Left renal cortex interstitium (tissue), 4 donors: ENCODE data around the gene TTC16. TPM values are rescaled to one million over a fixed set of nuclear protein-coding genes. Genes with fewer than 3 reads are reported as not detected.

Experiments
- DNase-seq, 4 donors: peaks; one replicate each; pipeline ENCODE4 v3.0.0-alpha.2; 2013; ENCODE audit warnings: low read depth in 4 of 4, low spot score in 2 of 4, missing footprints in 1 of 4
- polyA plus RNA-seq, 4 donors: library from polyadenylated mRNA; unstranded; fragments of 120-200 nt; gene quantifications; one replicate each; pipeline ENCODE4 v1.2.1, GENCODE V29; 2013; ENCODE audit not compliant: insufficient read length in 4 of 4

The TTC16 gene
- polyA plus RNA-seq, 4 donors = 0.20 to 0.30 (median 0.27) TPM

DNA sequence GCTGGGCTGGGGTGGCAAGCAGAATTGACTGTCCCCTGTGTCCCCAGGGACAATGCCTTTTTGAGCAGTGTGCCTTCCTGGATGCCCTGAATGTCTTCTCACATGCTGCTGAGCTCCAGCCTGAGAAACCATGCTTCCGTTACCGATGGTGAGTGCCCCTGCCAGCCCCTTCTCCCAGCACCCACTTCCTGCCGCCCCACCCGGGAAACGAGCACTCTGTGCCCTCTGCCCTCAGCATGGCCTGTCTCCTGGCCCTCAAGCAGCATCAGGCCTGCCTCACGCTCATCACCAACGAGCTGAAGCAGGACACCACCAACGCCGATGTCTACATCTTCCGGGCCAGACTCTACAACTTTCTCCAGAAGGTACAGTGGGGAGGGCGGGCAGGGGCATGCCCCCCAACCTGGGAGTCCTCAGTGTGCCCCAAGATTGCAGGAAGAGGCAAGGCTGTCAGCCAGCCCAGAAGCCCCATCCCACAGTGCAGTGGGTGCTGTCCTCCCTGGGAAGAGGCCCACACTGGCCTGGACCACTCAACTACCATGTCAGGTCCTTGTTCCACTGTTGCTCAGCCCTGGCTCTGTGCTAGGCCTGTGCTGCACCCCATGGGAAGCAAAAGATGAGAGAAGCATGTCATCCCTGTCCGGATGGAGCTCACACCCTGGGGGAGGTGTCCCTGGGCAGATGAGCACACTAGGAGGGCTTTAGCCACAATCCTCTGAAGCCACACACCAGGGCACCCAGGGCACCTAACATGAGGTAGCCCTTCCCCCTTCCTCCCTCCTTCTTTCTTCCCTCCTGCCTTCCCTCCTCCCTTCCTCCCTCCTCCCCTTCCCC is 4.4 kb downstream of the TTC16 start:
- DNase-seq = no peak

DNA sequence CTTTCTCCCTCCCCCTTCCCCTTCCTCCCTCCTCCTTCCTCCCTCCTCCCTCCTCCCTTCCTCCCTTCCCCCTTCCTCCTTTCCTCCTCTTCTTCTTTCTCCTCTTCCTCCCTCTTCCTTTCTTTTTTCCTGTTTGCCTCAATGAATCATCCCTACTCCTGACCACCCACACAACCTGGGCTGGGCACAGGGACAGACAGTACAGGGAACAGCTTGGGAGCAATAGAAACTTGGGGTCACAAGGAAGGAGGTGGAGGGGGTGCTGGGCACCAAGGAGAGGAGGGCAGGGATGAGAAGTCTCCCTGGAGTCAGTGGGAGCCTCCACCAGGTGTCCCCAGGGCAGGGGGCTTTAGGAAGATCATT is 5.0 kb downstream of the TTC16 start:
- no peak for DNase-seq

DNA sequence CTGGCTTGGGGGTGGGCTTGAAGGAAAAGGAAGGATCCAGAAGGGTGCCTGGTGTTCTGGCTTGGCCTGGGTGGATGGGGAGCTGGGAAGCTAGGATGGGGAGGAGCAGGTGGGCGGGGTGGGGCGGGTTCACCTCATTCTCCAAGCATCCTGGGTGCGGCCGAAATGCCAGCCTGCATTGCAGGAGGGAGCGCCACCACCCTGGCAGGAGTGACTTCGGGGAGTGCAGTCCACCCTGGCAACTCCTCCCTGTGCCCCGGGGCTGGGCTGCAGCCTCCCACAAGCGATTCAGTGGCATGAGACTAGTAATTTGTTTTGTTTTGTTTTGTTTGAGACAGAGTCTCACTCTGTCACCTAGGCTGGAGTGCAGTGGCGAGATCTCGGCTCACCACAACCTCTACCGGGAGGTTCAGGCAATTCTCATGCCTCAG is 5.5 kb downstream of the TTC16 start:
- no peak for DNase-seq

DNA sequence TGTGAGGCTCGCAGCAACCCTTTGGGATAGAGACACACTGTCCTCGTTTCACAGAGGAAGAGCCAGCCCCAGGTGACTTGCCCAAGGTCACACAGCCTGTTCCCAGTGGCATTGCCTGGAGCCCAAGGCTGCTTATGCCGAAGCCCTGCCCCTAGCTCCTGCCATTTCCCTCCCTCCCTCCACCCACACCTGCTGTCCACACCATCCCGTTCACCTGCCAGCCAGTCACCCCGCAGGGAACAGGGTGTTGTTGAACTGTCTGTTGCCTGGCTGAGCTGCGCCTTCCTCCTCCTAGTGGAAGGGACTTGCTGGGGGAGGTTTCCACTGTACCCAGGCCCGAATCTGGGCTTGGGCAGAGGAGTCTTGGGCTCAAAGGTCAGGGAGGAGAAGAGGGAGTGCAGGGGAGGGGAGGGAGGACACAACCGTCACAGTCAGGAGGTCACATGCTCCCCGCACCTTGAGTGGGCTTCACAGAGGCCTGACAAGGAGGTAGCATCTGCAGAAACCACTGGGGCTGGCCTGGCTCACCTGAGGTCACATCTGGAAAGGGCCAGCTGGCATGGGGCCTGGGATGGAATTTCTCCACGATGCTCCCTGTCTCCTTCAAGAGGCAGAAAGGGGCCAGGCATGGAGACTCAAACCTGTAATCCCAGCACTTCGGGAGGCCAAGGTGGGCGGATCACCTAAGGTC is 6.3 kb downstream of the TTC16 start:
- DNase-seq = no peak

DNA sequence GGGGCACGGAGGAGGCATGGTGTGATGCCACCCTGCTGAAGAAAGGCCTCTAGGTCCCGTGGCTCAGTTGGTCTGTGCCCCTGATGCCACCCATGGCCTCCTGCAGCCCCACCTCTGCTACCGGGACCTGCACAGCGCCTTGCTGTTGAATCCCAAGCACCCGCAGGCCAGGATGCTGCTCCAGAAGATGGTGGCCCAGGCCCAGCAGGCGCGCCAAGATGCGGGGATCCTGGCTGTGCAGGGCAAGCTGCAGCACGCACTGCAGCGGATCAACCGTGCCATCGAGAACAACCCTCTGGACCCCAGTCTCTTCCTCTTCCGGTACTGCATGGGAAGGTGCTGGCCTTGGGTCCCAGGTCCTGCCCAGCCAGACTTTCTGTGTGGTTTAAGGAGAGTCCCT is 7.1 kb downstream of the TTC16 start:
- no peak for DNase-seq

DNA sequence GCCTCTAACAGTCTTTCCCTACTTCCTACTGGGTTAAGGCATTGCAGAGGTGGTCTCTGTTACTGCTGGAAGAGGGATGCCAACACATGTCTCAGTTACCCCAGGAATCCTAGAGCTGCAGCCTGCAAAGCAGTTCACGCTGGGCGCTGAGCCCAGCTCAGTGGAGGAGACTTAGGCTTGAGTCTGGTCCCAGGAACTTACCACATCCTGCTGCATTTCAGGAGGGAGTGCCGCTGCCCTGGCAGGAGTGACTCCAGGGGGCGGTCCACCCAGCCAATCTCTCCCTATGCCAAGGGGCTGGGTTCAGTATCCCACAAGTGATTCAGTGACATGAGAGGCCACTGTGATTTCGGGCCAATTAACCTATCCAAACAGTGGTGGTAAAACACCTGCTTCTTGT is 7.6 kb downstream of the TTC16 start:
- no peak for DNase-seq

DNA sequence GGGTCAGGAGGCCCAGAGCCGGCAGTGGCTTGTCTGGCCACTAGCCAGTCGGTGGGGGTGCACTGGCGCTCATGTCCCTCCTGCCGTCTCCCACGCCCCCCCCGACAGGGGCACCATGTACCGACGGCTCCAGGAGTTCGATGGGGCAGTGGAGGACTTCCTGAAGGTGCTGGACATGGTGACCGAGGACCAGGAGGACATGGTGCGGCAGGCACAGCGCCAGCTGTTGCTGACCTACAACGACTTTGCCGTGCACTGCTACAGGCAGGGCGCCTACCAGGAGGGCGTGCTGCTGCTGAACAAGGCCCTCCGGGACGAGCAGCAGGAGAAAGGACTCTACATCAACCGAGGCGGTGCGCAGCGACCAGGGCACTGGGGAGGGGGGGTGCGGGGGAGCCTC is 8.1 kb downstream of the TTC16 start:
- DNase-seq = no peak

DNA sequence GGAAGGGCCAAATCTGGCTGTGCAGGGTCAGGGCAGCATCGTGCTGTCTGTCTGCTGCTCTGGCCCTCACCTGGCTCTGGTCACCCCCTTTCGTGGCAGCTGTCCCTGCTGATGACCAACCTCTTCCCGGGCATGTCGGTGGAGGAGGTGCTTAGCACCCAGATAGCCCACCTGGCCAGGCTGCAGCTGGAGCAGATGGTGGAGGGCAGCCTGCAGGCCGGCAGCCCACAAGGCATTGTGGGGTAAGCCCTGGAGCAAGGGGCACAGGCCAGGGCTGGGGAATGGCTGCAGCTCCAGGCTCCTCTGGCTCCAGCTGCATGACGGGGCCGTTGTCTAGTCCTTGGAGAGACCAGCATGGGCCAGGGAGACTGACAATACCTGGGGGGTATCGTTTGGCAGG is 11.0 kb downstream of the TTC16 start:
- no peak for DNase-seq

DNA sequence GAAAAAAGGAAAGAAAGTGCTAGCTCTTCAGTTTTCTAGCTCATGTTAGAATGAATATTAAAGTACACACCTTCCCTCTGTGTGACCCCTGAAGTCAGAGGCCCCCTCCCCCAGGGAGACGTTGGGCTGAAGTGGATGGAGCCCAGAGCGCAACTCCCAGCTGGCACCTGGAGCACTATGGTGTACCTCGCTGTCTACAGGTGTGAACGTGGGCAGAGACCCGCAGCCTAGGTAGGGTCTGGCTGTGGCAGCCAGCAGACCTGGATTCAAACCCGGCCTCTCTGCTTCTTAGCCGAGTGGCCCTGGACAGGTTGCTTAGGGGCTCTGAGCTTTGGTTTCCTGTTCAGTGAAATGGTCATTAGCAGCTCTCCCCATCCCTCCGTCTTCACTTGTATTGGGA is 12.9 kb downstream of the TTC16 start:
- no peak for DNase-seq

DNA sequence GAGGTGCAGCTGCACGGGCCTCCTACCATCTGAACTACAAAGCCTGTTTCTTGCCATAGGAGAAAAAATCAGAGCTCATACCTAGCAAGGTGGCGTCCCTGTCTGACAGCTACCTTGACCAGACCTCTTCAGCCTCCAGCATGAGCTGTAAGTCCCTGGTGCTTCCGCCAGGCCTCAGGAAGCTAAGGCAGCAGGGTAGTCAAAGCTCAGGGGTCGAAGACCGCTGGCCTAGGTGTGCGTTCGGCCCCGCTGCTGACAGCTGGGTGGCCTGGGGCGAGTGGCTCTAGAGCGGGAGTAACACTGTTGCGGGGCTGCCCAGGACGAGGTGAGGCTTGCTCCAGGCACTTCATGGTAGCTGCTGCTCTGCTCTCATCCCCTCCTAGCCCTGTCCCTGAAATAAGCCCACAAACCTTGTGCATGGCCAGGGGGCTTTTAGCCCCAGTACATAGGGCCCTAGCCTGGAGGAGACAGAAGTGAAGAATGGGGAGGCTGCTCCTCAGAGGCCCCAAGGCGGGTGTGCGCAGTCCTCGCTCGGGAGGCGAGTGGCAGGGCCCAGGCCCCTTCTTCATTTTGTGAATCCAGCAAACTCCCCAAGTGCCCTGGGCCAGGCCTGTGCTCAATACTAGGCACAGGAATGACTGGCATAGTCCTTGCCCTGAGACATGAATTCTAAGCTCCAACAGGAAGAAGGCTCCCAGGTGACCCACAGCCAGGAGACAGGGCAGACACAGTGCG is 13.8 kb downstream of the TTC16 start:
- no peak for DNase-seq

DNA sequence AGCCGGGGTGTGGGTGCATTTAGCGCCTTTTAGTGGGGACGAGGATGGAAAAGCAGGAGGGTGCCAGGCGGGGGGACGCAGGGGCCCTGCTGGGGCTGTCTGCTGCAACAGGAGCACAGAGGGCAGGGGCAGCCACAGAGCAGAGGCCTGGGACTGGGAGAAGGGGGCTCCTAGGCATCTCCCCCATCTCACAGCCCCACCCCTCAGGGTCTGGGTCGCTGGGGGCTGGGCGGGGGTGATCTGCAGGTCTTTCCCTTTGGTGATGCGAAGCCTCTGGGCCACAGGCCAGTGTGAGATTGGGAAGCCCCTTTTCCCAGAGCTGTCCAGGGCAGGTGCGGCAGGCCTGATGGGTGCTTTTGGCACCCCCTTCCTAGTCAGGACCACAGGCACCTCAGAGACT is 14.4 kb downstream of the TTC16 start:
- DNase-seq = no peak

DNA sequence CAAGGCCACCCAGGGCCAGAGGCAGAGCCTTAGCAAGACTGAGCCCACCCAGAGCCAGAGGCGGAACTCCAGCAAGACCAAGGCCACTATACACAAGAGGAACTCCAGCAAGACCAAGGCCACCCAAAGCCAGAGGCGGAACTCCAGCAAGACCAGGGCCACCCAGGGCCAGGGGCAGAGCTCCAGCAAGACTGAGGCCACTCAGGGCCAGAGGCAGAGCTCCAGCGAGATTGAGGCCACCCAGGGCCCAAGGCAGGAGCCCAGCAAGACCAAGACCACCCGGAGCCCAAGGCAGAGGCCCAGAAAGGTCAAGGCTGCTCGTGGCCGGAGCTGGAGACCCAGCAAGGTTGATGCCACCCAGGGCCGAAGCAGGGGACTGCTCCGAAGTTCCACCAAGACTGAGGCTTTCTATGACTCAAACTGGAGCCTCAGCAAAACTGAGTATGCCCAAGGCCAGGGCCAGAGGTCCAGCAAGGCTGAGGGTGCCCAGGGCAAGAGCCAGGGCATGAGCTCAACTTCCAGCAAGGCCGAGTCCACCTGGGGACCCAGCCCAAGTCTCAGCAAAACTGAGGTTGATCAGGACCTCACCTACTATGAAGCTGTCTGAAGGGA is 15.0 kb downstream of the TTC16 start:
- no peak for DNase-seq

DNA sequence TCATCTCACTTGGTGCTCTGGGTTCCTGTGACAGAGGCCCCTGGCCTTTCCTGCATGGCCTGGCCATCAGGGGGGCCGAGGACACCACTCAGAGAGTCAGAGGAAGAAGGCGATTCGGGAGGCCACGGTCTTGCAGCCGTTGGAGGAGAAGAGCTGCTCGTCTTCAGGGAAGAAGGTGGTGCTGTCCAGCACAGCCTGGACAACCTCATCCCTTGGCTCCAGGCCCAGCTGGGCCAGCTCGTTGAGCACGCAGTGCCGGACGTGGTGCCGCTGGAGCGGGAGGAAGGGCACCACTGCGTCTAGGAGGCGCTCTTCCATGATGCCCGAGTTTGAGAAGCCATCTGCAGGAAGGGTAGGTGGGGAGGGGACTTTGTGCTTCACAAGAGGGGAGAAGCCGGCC is 16.1 kb downstream of the TTC16 start:
- no peak for DNase-seq

DNA sequence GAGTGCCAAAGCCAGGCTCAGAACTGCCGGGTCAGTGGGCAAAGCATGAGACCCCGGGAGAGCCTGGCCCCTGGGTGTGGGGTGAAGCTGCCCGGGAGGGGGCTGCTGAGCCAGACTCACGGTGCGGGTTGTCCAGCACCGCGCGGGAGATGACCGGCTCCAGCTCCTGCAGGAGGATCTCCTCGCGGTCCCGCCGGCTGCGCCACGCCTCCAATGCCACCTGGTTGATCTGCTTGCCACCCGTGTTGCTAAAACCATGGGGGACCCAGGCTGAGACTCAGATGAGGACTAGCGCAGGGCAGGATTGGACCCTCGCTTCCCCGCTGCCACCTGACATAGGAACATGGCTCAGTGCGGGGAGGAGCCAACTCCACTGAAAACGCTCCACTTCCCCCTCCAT is 16.6 kb downstream of the TTC16 start:
- no peak for DNase-seq

DNA sequence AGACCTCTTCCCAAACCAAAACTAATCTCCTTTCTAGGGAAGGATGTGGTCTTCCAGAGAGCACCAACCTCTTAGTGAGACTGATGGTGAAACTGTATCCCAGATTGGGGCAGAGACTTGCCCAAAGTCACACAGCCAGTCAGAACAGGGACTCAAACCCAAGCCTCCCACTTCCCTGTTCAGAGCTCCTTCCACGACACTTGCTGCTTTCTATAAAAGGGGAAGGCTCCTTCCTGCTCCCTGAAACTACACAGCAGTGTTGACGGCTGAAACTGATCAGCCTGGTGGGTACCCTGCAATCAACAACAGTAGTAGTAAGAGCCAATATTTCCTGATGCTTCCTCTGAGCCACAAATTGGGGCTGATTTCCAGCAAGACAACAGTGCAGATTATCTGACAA is 17.7 kb downstream of the TTC16 start:
- no peak for DNase-seq

DNA sequence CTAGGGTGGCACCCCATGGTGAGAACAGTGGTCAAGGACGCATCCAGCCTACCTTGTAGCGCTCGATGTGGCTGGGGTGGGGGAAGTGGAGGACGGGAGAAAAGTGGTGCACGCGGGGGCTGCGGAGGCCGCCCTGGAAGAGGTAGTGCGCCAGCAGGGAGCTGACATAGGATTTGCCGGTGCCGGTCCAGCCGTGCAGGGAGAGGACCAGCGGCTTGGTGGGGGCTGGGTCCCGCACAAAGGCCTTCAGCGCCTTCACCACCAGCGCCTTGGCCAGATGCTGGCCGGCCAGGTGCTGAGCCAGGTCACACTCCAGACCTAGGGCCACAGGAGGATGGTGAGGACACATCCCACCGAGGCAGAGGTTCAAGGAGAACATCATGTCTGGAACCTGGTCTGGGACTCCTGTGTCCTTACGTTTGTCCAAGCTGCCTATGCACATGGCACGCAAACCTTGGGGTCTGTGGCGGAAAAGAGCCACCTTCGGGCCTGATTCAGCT is 18.4 kb downstream of the TTC16 start:
- no peak for DNase-seq

DNA sequence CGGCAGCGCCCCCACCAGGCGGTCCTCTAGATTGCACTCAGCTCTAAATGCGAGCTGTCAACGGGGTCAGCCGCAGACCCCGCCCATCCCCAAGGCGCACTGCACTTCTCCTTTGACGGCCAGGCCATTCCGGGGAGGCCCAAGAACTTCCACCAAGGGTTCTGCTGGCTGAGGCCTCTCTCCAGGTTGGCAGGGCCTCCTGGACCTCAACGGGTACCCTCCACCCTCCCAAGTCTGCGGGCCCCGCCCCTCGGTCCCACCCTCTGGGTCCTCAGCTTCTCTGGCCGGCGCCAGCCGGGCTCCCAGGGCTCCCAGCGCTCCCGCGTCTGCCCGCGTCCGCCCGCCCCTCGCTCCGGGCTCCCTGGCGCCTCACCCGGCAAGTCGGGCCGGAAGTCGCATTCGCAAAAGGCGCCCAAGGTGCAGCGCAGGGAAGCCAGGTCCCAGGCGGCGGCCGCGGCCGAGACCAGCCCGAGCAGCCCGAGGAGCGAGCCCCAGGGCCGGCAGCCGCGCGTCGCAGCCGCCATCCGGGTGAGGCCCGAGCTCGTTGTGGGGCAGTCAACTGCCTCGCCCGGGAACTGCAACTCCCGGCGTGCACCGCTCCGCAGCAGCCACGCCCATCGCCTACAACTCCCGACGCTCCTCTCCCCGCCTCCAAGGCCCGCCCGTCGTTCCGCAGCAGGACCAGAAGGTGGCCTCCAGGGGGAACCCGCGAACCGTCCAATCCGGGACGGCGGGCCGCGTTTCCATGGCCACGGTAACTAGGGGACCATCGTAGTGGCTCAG is 19.1 kb downstream of the TTC16 start, which contains the start of gene TOR2A:
TOR2A (minus strand) TSS at position 548 of the 783 bp plus-strand sequence; CDS start at position 524, 24 bp downstream.
- peak; percentile 86 to 96 (median 94) for DNase-seq

DNA sequence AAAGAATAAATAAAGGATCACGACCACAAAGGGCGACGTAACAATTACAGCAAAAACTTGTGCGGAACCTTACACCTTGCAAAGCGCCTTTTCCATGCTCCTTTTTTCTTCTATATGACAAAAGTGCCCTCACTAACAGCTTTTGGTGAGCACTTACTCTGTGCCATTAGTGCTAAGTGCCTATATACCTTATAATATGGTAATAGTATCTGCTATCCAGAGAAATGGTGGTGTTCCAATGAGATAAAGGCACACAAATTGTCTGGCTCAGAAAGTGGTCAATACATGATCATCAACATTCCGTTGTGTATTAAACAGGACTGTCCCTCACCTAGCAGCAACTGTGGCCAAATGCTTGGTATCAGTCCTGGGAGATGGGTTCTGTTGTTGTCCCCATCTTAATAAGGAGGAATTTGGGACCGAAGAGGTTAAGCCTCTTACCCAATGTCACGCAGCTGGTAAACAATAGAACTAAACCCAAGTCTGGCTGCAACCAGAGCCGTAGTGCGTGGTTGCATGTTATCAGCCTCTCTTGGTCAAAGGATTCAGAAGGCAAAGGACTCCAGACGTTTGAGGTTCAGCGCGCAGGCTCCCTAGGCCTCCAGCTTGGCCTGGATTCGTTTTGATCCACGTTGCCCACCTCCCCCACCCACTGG is 19.8 kb downstream of the TTC16 start:
- no peak for DNase-seq

DNA sequence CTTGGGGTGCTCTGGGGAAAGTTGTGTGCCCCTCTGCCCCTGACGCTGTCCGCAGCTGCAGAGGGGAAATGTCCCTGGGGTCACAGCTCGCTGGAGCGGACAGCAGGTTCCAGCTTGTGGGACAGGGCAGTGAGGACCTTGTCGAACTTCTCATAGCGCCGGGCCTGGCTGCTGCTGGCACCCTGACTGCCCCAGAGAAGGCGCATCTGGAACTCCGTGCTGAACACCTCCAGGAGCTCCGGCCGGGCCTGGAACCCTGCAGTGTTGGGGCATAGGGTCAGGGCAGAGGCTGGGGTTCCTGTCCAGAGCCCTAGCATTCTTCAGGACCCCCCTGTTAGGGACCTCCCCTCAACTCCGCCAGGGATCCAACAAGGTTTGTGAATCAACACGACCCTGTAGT is 22.8 kb downstream of the TTC16 start:
- DNase-seq = no peak
